Cardiac fibroblast (primary cell): ENCODE measurements around the gene GNG7.
"Not testable (repeated sequence)": the region's sequence is repeated elsewhere in the genome, so short reads cannot be mapped to it uniquely, and the experiment has no call there.

Experiments used
- DNase-seq, 2 donors: peaks; one replicate each; pipeline versions ENCODE4 v3.0.0 to v3.0.0-alpha.2; 2010; ENCODE audit warnings: low read depth in 2 of 2
- H3K4me3 ChIP-seq, 2 donors: replicated peaks in 1 of 2; 1 replicate in 1 of 2; 2 replicates in 1 of 2; pipeline ENCODE4 v1.5.1; 2011; ENCODE audit warnings: low read depth in 2 of 2, low read length in 2 of 2, mild to moderate bottlenecking in 2 of 2, moderate library complexity in 1 of 2
- TF ChIP-seq, protein P1 (sequence below): IDR thresholded peaks from one replicate; pipeline ENCODE4 v1.5.1; 2011; ENCODE audit warnings: low read depth, mild to moderate bottlenecking, low read length, inconsistent platforms

GNG7 gene

DNA sequence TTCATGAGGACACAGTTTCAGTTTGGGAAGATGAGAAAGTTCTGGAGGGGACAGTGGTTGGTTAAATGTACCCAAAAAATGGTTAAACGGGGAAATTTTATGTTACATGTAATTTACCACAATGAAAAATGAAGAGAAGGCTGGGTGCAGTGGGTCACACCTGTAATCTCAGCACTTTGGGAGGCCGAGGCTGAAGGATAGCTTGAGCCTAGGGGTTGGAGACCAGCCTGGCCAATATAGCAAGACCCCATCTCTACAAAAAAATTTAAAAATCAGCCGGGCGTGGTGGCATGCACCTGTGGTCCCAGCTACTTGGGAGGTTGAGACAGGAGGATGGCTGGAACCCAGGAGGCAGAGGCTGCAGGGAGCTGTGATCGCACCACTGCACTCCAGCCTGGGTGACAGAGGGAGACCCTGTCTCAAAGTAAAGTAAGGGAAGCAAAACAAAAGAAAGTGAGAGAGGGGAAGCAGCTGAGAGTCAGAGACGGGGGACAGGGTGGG is 17.2 kb downstream of the GNG7 start:
- no peak overlapping the region for H3K4me3 ChIP-seq
- no peak for DNase-seq
- TF ChIP-seq, protein P1, sequence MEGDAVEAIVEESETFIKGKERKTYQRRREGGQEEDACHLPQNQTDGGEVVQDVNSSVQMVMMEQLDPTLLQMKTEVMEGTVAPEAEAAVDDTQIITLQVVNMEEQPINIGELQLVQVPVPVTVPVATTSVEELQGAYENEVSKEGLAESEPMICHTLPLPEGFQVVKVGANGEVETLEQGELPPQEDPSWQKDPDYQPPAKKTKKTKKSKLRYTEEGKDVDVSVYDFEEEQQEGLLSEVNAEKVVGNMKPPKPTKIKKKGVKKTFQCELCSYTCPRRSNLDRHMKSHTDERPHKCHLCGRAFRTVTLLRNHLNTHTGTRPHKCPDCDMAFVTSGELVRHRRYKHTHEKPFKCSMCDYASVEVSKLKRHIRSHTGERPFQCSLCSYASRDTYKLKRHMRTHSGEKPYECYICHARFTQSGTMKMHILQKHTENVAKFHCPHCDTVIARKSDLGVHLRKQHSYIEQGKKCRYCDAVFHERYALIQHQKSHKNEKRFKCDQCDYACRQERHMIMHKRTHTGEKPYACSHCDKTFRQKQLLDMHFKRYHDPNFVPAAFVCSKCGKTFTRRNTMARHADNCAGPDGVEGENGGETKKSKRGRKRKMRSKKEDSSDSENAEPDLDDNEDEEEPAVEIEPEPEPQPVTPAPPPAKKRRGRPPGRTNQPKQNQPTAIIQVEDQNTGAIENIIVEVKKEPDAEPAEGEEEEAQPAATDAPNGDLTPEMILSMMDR = no peak

- TF ChIP-seq, protein P1 = no peak
- DNase-seq = no peak
- no peak overlapping the region for H3K4me3 ChIP-seq
Observed at GRCh38 chr19:2683430-2684003, 19.0 kb downstream of the GNG7 start.

GRCh38 chr19:2680808-2681207 is 21.7 kb downstream of the GNG7 start:
- no peak for DNase-seq
- TF ChIP-seq, protein P1 = no peak
- H3K4me3 ChIP-seq = no peak overlapping the region

GRCh38 chr19:2679439-2679838 is 23.1 kb downstream of the GNG7 start:
- TF ChIP-seq, protein P1 = no peak
- no peak for DNase-seq
- H3K4me3 ChIP-seq = no peak overlapping the region

- not testable (repeated sequence) for H3K4me3 ChIP-seq, DNase-seq
Observed at GRCh38 chr19:2678948-2679347, 23.5 kb downstream of the GNG7 start.

GRCh38 chr19:2678044-2678671 is 24.3 kb downstream of the GNG7 start:
- TF ChIP-seq, protein P1 = no peak
- H3K4me3 ChIP-seq = no peak overlapping the region
- DNase-seq = no peak

GRCh38 chr19:2676823-2677222 is 25.7 kb downstream of the GNG7 start:
- TF ChIP-seq, protein P1 = no peak
- DNase-seq = no peak
- no peak overlapping the region for H3K4me3 ChIP-seq
